Thoracic aorta (tissue), 2 donors: ENCODE data around the gene ENOX2. TPM values are rescaled to one million over a fixed set of nuclear protein-coding genes. Genes with fewer than 3 reads are reported as not detected.

Experiments
- ATAC-seq: fragments of 150-250 bp; one replicate; pipeline ENCODE4 v1.8.0; 2017; ENCODE audit warnings: low read depth; ENCODE audit not compliant: insufficient number of reproducible peaks, low FRiP score
- DNase-seq: peaks from one replicate; pipeline ENCODE4 v3.0.0-alpha.2; 2020; ENCODE audit warnings: low spot score
- H3K27ac ChIP-seq, 2 donors: fragments of 200-600 bp; sonication (generic); 1 replicate in 1 of 2; 2 replicates in 1 of 2; pipeline ENCODE4 v1.5.1; 2016; ENCODE audit warnings: mild to moderate bottlenecking in 2 of 2, moderate library complexity in 2 of 2
- H3K27me3 ChIP-seq: fragments of 200-600 bp; sonication (generic); replicated peaks from 2 replicates; pipeline ENCODE4 v1.6.0; 2016; ENCODE audit warnings: mild to moderate bottlenecking; ENCODE audit not compliant: insufficient read depth
- H3K36me3 ChIP-seq: fragments of 200-600 bp; sonication (generic); one replicate; pipeline ENCODE4 v1.5.1; 2016
- H3K4me1 ChIP-seq, 2 donors: fragments of 200-600 bp; sonication (generic); 1 replicate in 1 of 2; 2 replicates in 1 of 2; pipeline versions ENCODE4 v1.5.1 to v1.6.0; 2016; ENCODE audit warnings: low read depth in 2 of 2, mild to moderate bottlenecking in 1 of 2; ENCODE audit not compliant: control insufficient read depth in 1 of 2
- H3K4me3 ChIP-seq: fragments of 200-600 bp; sonication (generic); 2 replicates; pipeline ENCODE4 v1.5.1; 2016; ENCODE audit warnings: mild to moderate bottlenecking
- H3K9me3 ChIP-seq: fragments of 200-600 bp; sonication (generic); 2 replicates; pipeline ENCODE4 v1.5.1; 2016
- CTCF ChIP-seq: fragments of 200-600 bp; sonication (generic); IDR thresholded peaks from one replicate; pipeline ENCODE4 v1.5.1; 2019; ENCODE audit warnings: antibody characterized with exemption
- total RNA-seq, 2 donors: library from RNA; depleted of rRNA; stranded (reverse); fragments of >200 nt; gene quantifications; one replicate each; pipeline versions ENCODE4 v1.1.0 to v1.2.3, GENCODE V29; 2016

Gene ENOX2
- total RNA-seq, 2 donors from 2014 or later: 17.9 to 28.7 TPM

GRCh38 chrX:130575831-130576389 lies 327.1 kb downstream of the ENOX2 start:
- ATAC-seq: no peak
- H3K36me3 ChIP-seq: no peaks in the 10 kb centered on the region
- TF ChIP-seq CTCF: peak; percentile 65
- H3K27ac ChIP-seq: no peak overlapping the region
- no peaks in the 10 kb centered on the region for H3K4me1 ChIP-seq
- no peaks in the 10 kb centered on the region for H3K9me3 ChIP-seq
- DNase-seq: no peak
- H3K4me3 ChIP-seq: no peak overlapping the region
- no peaks in the 10 kb centered on the region for H3K27me3 ChIP-seq

Other genes starting within 250 kb of the ENOX2 start
- gene ARHGAP36, start 155.1 kb upstream of the ENOX2 start, total RNA-seq: not detected